ENCODE results near the gene LRMDA.

The LRMDA gene

GRCh38 chr10:76399226-76399625 is 967.8 kb downstream of the LRMDA start:
- DNase-seq, result no peak

GRCh38 chr10:76401006-76401405 is 969.6 kb downstream of the LRMDA start:
- no peak for DNase-seq

- DNase-seq, result no peak
Observed at GRCh38 chr10:76403912-76404311, 972.5 kb downstream of the LRMDA start.

GRCh38 chr10:76404531-76404930 is 973.1 kb downstream of the LRMDA start:
- no peak for DNase-seq

GRCh38 chr10:76405922-76406321 is 974.5 kb downstream of the LRMDA start:
- DNase-seq, result no peak

- no peak for DNase-seq
Observed at GRCh38 chr10:76408646-76409045, 977.2 kb downstream of the LRMDA start.

GRCh38 chr10:76411729-76412435 is 980.5 kb downstream of the LRMDA start:
- no peak for DNase-seq

GRCh38 chr10:76415554-76415953 is 984.1 kb downstream of the LRMDA start:
- no peak for DNase-seq

- DNase-seq, result no peak
Observed at GRCh38 chr10:76416642-76417041, 985.2 kb downstream of the LRMDA start.

GRCh38 chr10:76420725-76421124 is 989.3 kb downstream of the LRMDA start:
- no peak for DNase-seq

- no peak for DNase-seq
Observed at GRCh38 chr10:76422769-76423168, 991.3 kb downstream of the LRMDA start.

GRCh38 chr10:76428551-76429367 is 997.3 kb downstream of the LRMDA start:
- no peak for DNase-seq

- DNase-seq, result no peak
Observed at GRCh38 chr10:76429368-76430060, 998.1 kb downstream of the LRMDA start.

- no peak for DNase-seq
Observed at GRCh38 chr10:76430061-76430645, 998.7 kb downstream of the LRMDA start.

GRCh38 chr10:76432016-76433012 is 1000.9 kb downstream of the LRMDA start:
- no peak for DNase-seq

GRCh38 chr10:76433161-76434005 is 1002.0 kb downstream of the LRMDA start:
- no peak for DNase-seq

GRCh38 chr10:76435157-76435556 is 1003.7 kb downstream of the LRMDA start:
- no peak for DNase-seq

GRCh38 chr10:76436401-76436811 is 1005.0 kb downstream of the LRMDA start:
- DNase-seq, result no peak

- no peak for DNase-seq
Observed at GRCh38 chr10:76436981-76437380, 1005.6 kb downstream of the LRMDA start.

GRCh38 chr10:76440426-76440825 is 1009.0 kb downstream of the LRMDA start:
- DNase-seq, result no peak

- no peak for DNase-seq
Observed at GRCh38 chr10:76442113-76442512, 1010.7 kb downstream of the LRMDA start.

All from KG1 (cell line).